Memory B cell (primary cell): ENCODE data around the gene SARDH.

Experiments
- ATAC-seq: fragments of 150-1000 bp; cut with Tn5 transposase; 2 replicates; pipeline ENCODE4 v1.10.0; 2021; ENCODE audit warnings: low read depth, mild to moderate bottlenecking, moderate library complexity
- DNase-seq, 2 donors: peaks; one replicate each; pipeline ENCODE4 v3.0.0; 2022; ENCODE audit warnings: low spot score in 2 of 2
- H3K27ac Mint-ChIP-seq: one replicate; pipeline ENCODE4 v1.8.0; 2022; ENCODE audit warnings: mild to moderate bottlenecking, moderate library complexity, mixed read lengths
- H3K27me3 Mint-ChIP-seq: one replicate; pipeline ENCODE4 v1.8.0; 2022; ENCODE audit warnings: mixed read lengths
- H3K36me3 Mint-ChIP-seq: one replicate; pipeline ENCODE4 v1.8.0; 2022; ENCODE audit warnings: mild to moderate bottlenecking, mixed read lengths
- H3K4me1 Mint-ChIP-seq: one replicate; pipeline ENCODE4 v1.8.0; 2022; ENCODE audit warnings: mixed read lengths
- H3K4me3 Mint-ChIP-seq: one replicate; pipeline ENCODE4 v1.8.0; 2022; ENCODE audit warnings: mild to moderate bottlenecking, moderate library complexity, mixed read lengths
- H3K9me3 Mint-ChIP-seq: one replicate; pipeline ENCODE4 v1.8.0; 2022; ENCODE audit warnings: mixed read lengths

Gene SARDH

DNA sequence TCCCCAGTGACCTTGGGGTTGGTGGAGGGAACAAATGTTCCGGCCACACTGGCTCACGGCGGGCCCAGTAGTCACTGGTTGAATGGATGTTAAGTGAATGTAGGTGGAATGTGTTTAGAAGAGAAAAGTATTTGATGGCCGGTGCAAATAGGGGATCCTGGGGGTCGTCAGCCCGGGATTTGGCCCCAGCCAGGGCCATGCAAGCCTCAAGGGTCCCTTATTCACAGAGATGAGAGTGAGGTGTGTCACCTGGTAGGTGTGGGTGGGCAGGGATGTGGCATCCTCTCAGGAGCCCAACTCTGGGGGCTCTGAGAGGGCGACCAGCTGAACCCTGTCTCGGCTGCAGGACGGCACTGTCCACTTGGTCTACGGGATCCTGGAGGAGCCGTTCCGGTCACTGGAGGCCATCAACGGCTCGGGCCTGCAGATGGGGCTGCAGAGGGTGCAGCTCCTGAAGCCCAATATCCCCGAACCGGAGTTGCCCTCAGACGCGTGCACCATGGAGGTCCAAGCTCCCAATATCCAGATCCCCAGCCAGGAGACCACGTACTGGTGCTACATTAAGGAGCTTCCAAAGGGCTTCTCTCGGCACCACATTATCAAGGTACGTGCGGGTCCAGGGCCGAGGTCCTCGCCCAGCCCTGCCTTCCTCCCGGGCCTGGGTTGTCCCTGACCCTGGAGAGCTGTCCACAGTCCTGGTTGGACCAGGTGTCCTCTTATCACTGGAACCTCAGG is 96.1 kb downstream of the SARDH start:
- Mint-ChIP-seq H3K4me1 (no peaks in the 10 kb centered on the region), H3K27me3 (peaks cover 10% of the 10 kb centered on the region), H3K9me3 (no peaks in the 10 kb centered on the region), H3K36me3 (no peaks in the 10 kb centered on the region), H3K4me3 (no peak overlapping the region), H3K27ac (no peak overlapping the region)
- no peak for DNase-seq
- no peak for ATAC-seq

DNA sequence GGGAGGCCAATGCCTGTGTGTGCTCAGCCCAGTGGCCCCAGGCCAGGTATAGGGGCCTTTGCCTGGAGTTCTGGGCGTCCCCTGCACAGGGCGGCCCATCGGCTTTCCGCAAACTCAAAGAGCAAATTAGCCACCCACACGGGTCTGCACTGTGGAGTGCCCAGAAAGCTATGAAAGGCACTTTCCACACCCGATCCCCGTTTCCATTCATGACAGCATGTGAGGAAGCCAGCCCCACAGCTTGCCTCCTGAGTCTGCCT is 96.8 kb downstream of the SARDH start:
- DNase-seq = no peak
- Mint-ChIP-seq H3K9me3 (no peaks in the 10 kb centered on the region), H3K27ac (no peak overlapping the region), H3K36me3 (no peaks in the 10 kb centered on the region), H3K4me1 (no peaks in the 10 kb centered on the region), H3K27me3 (peaks cover 15% of the 10 kb centered on the region), H3K4me3 (no peak overlapping the region)
- no peak for ATAC-seq

GRCh38 chr9:133640580-133641395 is 97.4 kb downstream of the SARDH start:
- no peak overlapping the region for H3K27ac Mint-ChIP-seq
- H3K36me3 Mint-ChIP-seq = no peaks in the 10 kb centered on the region
- DNase-seq (no peak), ATAC-seq (no peak)
- H3K4me1 Mint-ChIP-seq = no peaks in the 10 kb centered on the region
- peaks cover 15% of the 10 kb centered on the region for H3K27me3 Mint-ChIP-seq
- H3K9me3 Mint-ChIP-seq = no peaks in the 10 kb centered on the region
- H3K4me3 Mint-ChIP-seq = no peak overlapping the region

- no peak for DNase-seq
- Mint-ChIP-seq H3K9me3 (no peaks in the 10 kb centered on the region), H3K27me3 (peaks cover 17% of the 10 kb centered on the region), H3K4me3 (no peak overlapping the region), H3K4me1 (no peaks in the 10 kb centered on the region), H3K27ac (no peak overlapping the region), H3K36me3 (no peaks in the 10 kb centered on the region)
- ATAC-seq = no peak
These were observed 98.0 kb downstream of the SARDH start for GRCh38 chr9:133640160-133640559.

GRCh38 chr9:133639613-133640012 is 98.5 kb downstream of the SARDH start:
- H3K27me3 Mint-ChIP-seq = peaks cover 17% of the 10 kb centered on the region
- no peak overlapping the region for H3K4me3 Mint-ChIP-seq
- H3K27ac Mint-ChIP-seq = no peak overlapping the region

GRCh38 chr9:133638711-133639110 is 99.4 kb downstream of the SARDH start:
- Mint-ChIP-seq H3K4me3 (no peak overlapping the region), H3K27ac (no peak overlapping the region), H3K36me3 (no peaks in the 10 kb centered on the region), H3K4me1 (no peaks in the 10 kb centered on the region), H3K27me3 (peaks cover 20% of the 10 kb centered on the region), H3K9me3 (no peaks in the 10 kb centered on the region)
- no peak for DNase-seq
- no peak for ATAC-seq

More at GRCh38 chr9:133639613-133640012, 98.5 kb downstream of the SARDH start:
- ATAC-seq (no peak), DNase-seq (no peak)
- Mint-ChIP-seq H3K36me3 (no peaks in the 10 kb centered on the region), H3K9me3 (no peaks in the 10 kb centered on the region), H3K4me1 (no peaks in the 10 kb centered on the region)

DNA sequence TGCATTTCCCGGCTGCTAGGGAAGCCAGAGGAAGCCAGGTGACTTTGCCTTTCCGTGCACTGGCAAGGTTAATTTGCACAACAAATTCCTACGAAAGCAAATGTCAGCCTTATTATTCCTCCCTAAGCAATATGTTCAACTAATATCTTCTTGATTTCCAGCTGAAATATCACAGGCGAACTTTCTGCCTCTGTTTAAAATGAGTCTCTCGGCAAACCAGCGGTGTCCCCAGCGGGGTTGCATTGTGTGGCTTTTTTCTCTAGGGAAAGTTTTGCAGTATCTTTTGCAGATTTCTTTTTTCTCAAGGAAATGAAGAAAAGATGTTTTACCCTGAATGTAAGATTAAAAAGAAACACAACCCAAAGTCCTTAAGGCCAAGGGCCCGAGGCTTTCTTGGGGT is 100.1 kb downstream of the SARDH start:
- Mint-ChIP-seq H3K4me1 (no peaks in the 10 kb centered on the region), H3K4me3 (no peak overlapping the region), H3K9me3 (no peaks in the 10 kb centered on the region), H3K27ac (no peak overlapping the region), H3K27me3 (peaks cover 21% of the 10 kb centered on the region), H3K36me3 (no peaks in the 10 kb centered on the region)
- ATAC-seq (no peak), DNase-seq (no peak)

DNA sequence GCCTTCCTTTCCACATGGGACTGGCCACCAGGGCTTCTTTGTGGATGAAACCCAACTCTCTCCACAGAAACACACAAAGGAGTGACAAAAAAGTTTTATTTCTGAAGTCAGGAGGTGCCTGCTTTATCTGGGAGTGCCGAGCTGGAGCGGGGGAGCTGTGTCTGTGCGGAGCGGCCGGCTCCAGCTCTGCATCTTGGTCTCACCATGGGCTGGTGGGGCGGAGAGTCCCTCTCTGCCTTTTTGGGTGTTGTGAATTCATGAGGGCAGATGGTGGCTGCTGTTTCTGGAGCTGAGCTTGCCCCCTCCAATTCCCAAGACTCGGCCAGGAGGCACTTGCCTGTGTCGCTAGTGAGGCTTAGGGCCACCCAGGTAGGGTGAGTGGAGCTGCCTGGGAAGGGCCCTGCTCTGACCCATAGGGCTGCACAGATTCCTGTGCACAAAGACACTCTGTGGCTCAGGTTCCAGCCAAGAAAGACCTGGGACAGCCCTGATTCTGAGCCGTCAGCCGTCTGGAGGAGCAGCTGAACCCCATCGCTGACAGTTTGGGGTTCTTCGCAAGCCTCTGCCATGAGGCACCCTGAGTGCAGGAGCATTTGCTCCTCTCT is 100.6 kb downstream of the SARDH start:
- Mint-ChIP-seq H3K9me3 (no peaks in the 10 kb centered on the region), H3K4me3 (no peak overlapping the region), H3K36me3 (no peaks in the 10 kb centered on the region), H3K27me3 (peaks cover 22% of the 10 kb centered on the region), H3K27ac (no peak overlapping the region), H3K4me1 (no peaks in the 10 kb centered on the region)
- DNase-seq (no peak), ATAC-seq (no peak)

GRCh38 chr9:133636902-133637301 is 101.2 kb downstream of the SARDH start:
- Mint-ChIP-seq H3K36me3 (no peaks in the 10 kb centered on the region), H3K9me3 (no peaks in the 10 kb centered on the region), H3K27ac (no peak overlapping the region), H3K4me3 (no peak overlapping the region), H3K27me3 (peaks cover 22% of the 10 kb centered on the region), H3K4me1 (no peaks in the 10 kb centered on the region)
- ATAC-seq = no peak
- no peak for DNase-seq

DNA sequence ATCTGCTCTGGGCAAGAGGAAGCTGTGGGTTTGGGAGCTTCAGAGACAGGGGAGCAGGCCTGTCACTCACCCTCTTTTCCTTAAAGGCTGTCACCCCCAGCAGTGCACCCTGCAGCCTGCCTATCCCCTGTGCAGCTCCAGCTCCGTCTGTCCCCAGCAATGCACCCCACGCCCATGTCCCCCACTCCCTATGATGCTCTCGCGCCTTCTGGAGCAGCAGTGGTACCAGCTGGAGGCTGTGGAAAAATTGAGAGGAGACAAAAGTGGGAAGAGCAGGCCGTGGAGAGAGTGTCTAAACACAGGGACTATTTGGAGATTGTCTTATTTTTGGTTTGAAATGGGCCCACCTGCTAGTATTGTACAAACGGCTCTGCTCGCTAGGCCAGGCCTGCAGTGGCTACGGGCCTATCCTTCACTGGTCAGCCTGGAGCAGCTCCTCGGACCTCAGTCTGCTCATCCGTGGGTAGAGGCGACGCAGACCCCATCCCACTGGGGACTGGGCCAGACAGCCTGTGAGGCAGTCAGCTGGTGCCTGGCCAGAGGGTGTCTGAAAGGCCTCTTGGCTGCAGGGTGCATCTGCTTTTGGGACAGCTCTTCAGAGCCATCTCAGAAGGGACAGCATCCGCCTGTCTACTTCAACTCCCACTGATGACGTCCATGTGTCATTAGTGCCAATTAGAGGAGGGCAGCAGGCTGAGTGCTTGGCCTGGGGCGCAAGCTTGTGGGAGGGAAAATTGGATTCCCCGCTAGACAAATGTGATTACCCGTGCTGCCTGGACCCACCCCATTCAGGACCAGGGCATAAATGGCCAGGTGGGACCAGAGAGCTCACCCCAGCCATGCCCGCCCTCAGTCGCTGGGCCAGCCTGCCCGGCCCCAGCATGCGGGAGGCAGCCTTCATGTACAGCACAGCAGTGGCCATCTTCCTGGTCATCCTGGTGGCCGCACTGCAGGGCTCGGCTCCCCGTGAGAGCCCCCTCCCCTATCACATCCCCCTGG is 102.3 kb downstream of the SARDH start, which contains the start of gene DBH:
Gene DBH, plus strand, starts transcription at position 831 of the 999 bp plus-strand sequence. Its CDS starts 9 bp downstream, at position 840.
- Mint-ChIP-seq H3K4me3 (no peak within 1 kb of the TSS), H3K27me3 (peaks cover 20% of the 10 kb centered on the region), H3K4me1 (no peaks in the 10 kb centered on the region), H3K9me3 (no peaks in the 10 kb centered on the region), H3K36me3 (no peaks in the 10 kb centered on the region), H3K27ac (no peak within 1 kb of the TSS)
- ATAC-seq (no peak), DNase-seq (no peak)

- ATAC-seq (no peak), DNase-seq (no peak)
- no peaks in the 10 kb centered on the region for H3K9me3 Mint-ChIP-seq
- no peaks in the 10 kb centered on the region for H3K36me3 Mint-ChIP-seq
- H3K27ac Mint-ChIP-seq = no peak overlapping the region
- H3K27me3 Mint-ChIP-seq = peaks cover 19% of the 10 kb centered on the region
- no peaks in the 10 kb centered on the region for H3K4me1 Mint-ChIP-seq
- no peak overlapping the region for H3K4me3 Mint-ChIP-seq
These were observed 103.1 kb downstream of the SARDH start for GRCh38 chr9:133635098-133635497.

DNA sequence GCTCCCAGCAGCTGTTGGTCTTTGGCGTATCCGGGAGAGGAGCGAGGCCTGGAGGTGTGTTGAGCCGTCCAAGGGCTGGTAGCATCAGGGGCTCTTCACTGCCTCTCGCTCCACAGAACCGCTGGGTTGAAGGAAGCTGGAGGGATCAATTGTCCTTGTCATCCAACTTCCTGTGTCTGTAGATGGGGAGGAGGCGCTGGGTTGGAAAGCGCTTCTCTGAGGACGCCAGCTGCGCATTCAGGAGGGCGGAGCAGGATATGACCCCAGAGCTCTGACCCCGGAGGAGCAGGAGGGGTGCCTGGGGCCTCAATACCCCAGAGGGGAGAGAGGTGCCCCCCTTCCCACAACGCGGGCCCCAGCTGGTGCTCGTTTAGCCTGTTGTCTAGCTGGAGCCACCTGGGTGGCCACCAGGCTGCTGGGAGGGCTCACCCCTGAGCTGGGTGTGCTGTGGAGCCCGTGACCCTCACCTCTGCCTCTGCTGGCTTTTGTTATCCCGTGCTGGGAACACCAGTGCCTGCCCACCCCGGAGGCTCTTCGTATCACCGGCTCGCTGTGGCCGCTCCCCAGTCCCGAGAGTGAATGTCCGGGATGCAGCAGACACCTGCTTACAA is 104.0 kb downstream of the SARDH start:
- no peak overlapping the region for H3K27ac Mint-ChIP-seq
- no peak overlapping the region for H3K4me3 Mint-ChIP-seq
- H3K9me3 Mint-ChIP-seq = no peaks in the 10 kb centered on the region
- H3K4me1 Mint-ChIP-seq = no peaks in the 10 kb centered on the region
- no peaks in the 10 kb centered on the region for H3K36me3 Mint-ChIP-seq
- DNase-seq (no peak), ATAC-seq (no peak)
- peaks cover 18% of the 10 kb centered on the region for H3K27me3 Mint-ChIP-seq

DNA sequence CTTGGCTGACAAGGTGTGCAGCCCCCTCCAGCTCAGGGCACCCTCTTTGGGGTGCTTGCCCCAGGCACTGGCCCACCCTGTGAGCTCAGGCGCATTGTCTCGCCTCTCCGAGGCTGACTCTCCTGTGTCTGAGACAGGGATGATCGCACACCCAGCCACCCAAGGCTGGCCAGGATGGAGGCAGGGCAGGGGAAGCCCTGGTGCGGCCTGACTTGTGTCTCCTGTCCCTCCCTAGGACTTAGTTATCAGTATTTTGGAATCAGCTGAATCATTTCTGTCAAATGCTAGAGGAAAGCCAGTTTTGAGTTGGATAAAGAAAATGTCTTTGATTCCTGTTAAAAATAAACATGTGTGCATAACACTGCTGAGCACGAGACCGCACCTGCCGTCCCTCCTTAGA is 104.5 kb downstream of the SARDH start:
- no peak overlapping the region for H3K27ac Mint-ChIP-seq
- peaks cover 18% of the 10 kb centered on the region for H3K27me3 Mint-ChIP-seq
- no peaks in the 10 kb centered on the region for H3K9me3 Mint-ChIP-seq
- H3K36me3 Mint-ChIP-seq = no peaks in the 10 kb centered on the region
- H3K4me3 Mint-ChIP-seq = no peak overlapping the region
- DNase-seq (no peak), ATAC-seq (no peak)
- H3K4me1 Mint-ChIP-seq = no peaks in the 10 kb centered on the region
